Measurements from ENCODE around the gene CMTM1. TPM values are rescaled to one million over a fixed set of nuclear protein-coding genes. Genes with fewer than 3 reads are reported as not detected.

CMTM1 gene
- total RNA-seq, 1 donor from 2014 or later, result 4.3 TPM

DNA sequence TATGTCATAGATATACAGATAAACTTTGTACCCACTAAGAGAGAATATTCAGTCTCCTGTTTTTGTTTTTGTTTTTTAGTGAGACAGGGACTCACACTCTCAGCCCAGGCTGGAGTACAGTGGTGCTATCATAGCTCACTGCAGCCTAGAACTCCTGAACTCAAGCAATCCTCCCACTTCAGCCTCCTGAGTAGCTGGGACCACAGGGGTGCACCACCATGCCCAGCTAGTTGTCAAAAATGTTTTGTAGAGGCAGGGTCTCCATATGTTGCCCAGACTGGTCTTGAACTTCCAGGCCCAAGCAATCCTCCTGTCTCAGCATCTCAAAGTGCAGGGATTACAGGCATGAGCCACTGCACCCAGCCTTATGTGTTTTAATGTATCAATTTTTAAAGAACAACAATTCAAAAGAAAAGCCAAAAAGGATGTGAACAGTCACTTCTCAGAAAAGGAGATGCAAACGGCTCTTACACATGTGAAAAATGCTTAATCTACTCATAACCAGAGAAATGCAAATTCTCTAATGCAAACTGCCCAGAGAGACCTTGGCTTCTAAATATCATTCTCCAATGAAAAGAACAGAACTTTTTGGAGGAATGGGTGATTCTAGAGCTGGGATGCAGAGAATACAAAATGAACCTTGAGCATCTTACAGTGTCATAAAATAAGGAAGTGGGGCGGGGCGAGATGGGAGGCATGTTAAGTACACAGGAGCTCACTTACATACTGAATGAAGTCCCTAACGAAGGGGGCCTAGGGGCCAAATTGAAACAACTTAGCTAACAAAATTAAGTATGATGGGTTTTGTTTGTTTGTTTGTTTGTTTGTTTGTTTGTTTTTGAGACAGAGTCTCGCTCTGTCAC is 31.0 kb downstream of the CMTM1 start:
- no peaks in the 10 kb centered on the region for H3K36me3 ChIP-seq (ENCODE audit: control insufficient read depth, insufficient read depth, low read length)
- no peak overlapping the region for H3K4me3 ChIP-seq (ENCODE audit: low read depth, low read length)
- no peak for DNase-seq (ENCODE audit: low read depth)
- TF ChIP-seq, protein P1, sequence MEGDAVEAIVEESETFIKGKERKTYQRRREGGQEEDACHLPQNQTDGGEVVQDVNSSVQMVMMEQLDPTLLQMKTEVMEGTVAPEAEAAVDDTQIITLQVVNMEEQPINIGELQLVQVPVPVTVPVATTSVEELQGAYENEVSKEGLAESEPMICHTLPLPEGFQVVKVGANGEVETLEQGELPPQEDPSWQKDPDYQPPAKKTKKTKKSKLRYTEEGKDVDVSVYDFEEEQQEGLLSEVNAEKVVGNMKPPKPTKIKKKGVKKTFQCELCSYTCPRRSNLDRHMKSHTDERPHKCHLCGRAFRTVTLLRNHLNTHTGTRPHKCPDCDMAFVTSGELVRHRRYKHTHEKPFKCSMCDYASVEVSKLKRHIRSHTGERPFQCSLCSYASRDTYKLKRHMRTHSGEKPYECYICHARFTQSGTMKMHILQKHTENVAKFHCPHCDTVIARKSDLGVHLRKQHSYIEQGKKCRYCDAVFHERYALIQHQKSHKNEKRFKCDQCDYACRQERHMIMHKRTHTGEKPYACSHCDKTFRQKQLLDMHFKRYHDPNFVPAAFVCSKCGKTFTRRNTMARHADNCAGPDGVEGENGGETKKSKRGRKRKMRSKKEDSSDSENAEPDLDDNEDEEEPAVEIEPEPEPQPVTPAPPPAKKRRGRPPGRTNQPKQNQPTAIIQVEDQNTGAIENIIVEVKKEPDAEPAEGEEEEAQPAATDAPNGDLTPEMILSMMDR (IDR thresholded peaks at IDR 0.05; ENCODE audit: insufficient read depth, low read length, poor library complexity, severe bottlenecking), result no peak
- H3K27me3 ChIP-seq (ENCODE audit: control insufficient read depth, insufficient read depth, low read length), result no peaks in the 10 kb centered on the region

DNA sequence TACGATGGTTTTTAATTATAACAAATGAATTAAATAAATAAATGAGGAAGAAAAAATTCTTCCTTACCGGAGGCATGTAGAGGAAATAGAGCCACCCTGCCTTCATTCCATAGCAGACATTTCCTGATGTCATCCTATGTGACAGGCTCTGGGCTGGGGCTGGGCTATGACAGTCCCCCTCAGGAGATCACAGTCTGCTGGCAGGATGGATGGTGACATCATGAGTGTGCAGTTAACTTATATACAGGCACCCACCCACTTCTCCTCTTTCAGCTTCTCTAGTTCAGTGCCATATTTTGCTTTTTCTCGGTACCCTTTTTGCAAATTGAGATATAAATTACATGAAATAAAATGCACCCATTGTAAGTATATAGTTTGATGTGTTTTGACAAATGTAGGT is 31.9 kb downstream of the CMTM1 start:
- Histone ChIP-seq H3K36me3 (ENCODE audit: control insufficient read depth, insufficient read depth, low read length) (no peaks in the 10 kb centered on the region), H3K27me3 (ENCODE audit: control insufficient read depth, insufficient read depth, low read length) (no peaks in the 10 kb centered on the region), H3K4me3 (ENCODE audit: low read depth, low read length) (no peak overlapping the region)
- TF ChIP-seq, protein P1 (IDR thresholded peaks at IDR 0.05; ENCODE audit: insufficient read depth, low read length, poor library complexity, severe bottlenecking), result no peak
- DNase-seq (ENCODE audit: low read depth), result no peak

DNA sequence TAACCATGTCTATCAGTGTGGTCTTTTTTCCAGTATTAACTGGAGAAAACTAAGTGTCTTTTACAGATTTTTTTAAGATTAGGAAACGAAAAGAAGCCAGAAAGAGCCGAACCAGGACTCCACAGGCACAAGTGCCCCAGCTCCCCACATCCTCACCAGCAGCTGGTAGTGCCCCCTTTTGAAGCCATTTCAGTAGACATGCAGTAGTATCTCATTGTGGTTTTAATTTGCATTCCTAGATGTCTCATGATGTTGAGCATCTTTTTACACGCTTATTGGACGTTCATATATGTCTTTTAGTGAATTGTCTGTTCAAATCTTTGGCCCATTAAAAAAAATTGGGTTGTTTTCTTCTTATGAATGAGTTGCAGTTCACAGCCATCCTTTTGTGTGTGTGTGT is 33.5 kb downstream of the CMTM1 start:
- no peaks in the 10 kb centered on the region for H3K36me3 ChIP-seq (ENCODE audit: control insufficient read depth, insufficient read depth, low read length)
- TF ChIP-seq, protein P1 (IDR thresholded peaks at IDR 0.05; ENCODE audit: insufficient read depth, low read length, poor library complexity, severe bottlenecking), result no peak
- no peaks in the 10 kb centered on the region for H3K27me3 ChIP-seq (ENCODE audit: control insufficient read depth, insufficient read depth, low read length)
- no peak overlapping the region for H3K4me3 ChIP-seq (ENCODE audit: low read depth, low read length)
- no peak for DNase-seq (ENCODE audit: low read depth)

DNA sequence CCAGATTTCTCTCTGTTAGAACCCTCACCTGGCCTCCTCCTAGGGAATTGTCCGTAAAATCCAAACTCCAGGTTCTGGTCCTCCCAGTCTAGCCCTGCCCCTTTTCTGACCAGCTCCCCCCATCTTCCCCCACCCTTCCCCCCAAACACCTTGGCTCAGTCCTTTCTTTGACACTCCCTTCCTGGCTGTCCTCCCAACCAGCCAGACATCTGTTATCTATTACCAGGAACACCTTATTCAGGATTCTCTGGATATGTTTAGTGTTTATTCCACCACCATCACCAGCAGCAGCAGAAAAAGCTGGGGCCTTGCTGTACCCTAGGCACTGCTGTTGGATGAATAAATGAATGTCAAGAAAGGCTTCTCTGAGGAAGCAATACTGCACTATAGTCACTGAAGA is 34.2 kb downstream of the CMTM1 start:
- no peak overlapping the region for H3K4me3 ChIP-seq (ENCODE audit: low read depth, low read length)
- no peaks in the 10 kb centered on the region for H3K36me3 ChIP-seq (ENCODE audit: control insufficient read depth, insufficient read depth, low read length)
- DNase-seq (ENCODE audit: low read depth), result no peak
- TF ChIP-seq, protein P1 (IDR thresholded peaks at IDR 0.05; ENCODE audit: insufficient read depth, low read length, poor library complexity, severe bottlenecking), result no peak
- no peaks in the 10 kb centered on the region for H3K27me3 ChIP-seq (ENCODE audit: control insufficient read depth, insufficient read depth, low read length)

DNA sequence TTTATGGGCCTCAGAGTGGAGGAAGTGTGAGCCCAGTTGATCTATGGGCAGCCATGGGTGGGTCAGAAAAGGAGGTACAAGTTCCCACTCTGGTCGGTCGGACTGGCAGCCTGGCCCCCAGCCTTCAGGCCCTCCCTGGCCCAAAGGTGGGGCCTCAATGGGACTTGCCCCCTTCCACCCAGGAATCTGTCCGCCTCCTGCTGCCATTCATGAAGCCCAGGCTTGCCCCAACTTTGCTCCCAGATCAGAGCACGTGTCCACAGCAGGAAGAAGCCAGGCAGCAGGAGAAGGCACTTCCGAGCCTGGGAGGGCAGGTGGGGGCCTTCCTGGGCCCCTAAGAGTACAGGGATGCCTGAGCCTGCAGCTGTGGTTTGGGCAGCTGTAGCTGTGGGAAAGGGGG is 35.2 kb downstream of the CMTM1 start:
- Histone ChIP-seq H3K27me3 (ENCODE audit: control insufficient read depth, insufficient read depth, low read length) (no peaks in the 10 kb centered on the region), H3K4me3 (ENCODE audit: low read depth, low read length) (no peak overlapping the region), H3K36me3 (ENCODE audit: control insufficient read depth, insufficient read depth, low read length) (no peaks in the 10 kb centered on the region)
- no peak for DNase-seq (ENCODE audit: low read depth)
- TF ChIP-seq, protein P1 (IDR thresholded peaks at IDR 0.05; ENCODE audit: insufficient read depth, low read length, poor library complexity, severe bottlenecking), result no peak
